Body of pancreas (tissue), 4 donors: ENCODE data around the gene FOSB.

Source experiments
- CTCF ChIP-seq, 7 experiments: fragments of 450-650 bp in 4 of 7; fragments of 200-600 bp in 3 of 7; sonication (generic) in 3 of 7; IDR thresholded peaks; one replicate each; pipeline ENCODE4 v1.5.1; 2016 to 2019; ENCODE audit warnings: antibody characterized with exemption in 7 of 7
- POLR2A ChIP-seq, 3 donors: fragments of 450-650 bp; IDR thresholded peaks; one replicate each; pipeline ENCODE4 v1.6.1; 2016; ENCODE audit warnings: antibody characterized with exemption in 3 of 3, mild to moderate bottlenecking in 2 of 3

GRCh38 chr19:45509692-45510015, 41.9 kb downstream of the FOSB start:
- TF ChIP-seq CTCF (IDR thresholded peaks at IDR 0.05): no peak
- no peak for TF ChIP-seq POLR2A (IDR thresholded peaks at IDR 0.05)
